HFF-Myc (cell line): ENCODE results near the gene RPTOR.

ENCODE experiments used
- DNase-seq: peaks from one replicate; pipeline ENCODE4 v3.0.0-alpha.2; 2011; ENCODE audit warnings: low read depth; ENCODE audit errors: extremely low read depth
- H3K4me3 ChIP-seq: replicated peaks from 2 replicates; pipeline ENCODE4 v1.5.1; 2011; ENCODE audit warnings: low read depth, mild to moderate bottlenecking, control low read depth, low read length
- TF ChIP-seq, protein P1 (sequence below): IDR thresholded peaks from 2 replicates; pipeline ENCODE4 v1.5.1; 2012; ENCODE audit warnings: mild to moderate bottlenecking, low read depth, low read length, control low read depth; ENCODE audit errors: missing control alignments

RPTOR gene

DNA sequence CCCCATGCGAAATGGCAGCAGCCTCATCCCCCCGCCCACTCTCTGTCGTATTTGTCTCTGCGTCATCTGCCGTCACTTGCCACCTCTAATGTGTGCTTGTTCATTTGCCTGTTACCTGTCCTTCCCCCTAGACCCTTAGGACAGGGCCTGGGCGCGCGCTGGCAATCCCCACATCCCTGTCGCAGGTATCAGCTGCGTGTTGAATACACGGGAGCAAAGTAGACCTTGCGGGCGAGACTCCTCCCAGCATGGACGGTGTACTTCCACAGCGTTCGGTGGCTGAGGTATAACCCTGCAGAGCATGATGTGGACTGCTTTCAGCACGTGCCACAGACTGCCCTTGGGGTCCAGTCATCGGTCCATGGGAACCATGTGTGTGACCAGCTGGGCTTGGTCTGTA, 276.9 kb downstream of the RPTOR start:
- DNase-seq: no peak
- TF ChIP-seq, protein P1, sequence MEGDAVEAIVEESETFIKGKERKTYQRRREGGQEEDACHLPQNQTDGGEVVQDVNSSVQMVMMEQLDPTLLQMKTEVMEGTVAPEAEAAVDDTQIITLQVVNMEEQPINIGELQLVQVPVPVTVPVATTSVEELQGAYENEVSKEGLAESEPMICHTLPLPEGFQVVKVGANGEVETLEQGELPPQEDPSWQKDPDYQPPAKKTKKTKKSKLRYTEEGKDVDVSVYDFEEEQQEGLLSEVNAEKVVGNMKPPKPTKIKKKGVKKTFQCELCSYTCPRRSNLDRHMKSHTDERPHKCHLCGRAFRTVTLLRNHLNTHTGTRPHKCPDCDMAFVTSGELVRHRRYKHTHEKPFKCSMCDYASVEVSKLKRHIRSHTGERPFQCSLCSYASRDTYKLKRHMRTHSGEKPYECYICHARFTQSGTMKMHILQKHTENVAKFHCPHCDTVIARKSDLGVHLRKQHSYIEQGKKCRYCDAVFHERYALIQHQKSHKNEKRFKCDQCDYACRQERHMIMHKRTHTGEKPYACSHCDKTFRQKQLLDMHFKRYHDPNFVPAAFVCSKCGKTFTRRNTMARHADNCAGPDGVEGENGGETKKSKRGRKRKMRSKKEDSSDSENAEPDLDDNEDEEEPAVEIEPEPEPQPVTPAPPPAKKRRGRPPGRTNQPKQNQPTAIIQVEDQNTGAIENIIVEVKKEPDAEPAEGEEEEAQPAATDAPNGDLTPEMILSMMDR: no peak

DNA sequence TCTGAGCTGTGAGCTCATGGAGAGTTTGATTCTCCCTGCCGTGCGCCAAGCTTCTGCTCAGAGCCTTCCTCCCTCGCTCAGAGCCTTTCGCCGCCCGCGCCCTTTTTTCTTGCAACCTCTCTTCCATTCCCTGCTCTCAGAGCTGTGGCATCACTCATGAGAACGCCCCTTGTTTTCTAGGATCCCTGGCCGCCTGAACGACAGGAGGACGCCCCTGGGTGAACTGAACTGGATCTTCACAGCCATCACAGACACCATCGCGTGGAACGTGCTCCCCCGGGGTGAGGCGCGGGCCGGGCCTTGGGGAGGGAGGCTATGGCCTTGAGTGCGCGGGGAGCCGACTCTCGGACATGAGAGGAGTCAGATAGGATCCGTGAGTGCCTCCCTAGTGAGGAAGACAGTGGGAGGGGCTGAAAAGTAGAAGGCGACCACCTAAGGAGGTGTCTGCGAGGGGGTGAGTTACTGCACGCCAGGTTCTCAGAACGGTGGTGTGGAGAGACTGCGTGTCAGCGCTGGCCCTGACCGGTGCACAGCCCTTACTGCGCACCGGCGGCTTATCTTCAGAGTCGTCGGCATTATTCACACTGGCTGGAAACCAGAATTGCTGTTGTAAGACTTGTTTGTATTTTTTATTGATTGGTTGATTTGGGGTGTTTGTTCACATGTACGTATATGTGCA, 277.5 kb downstream of the RPTOR start:
- H3K4me3 ChIP-seq: no peak overlapping the region
- no peak for DNase-seq
- TF ChIP-seq, protein P1: no peak

More for the DNA sequence above, 276.9 kb downstream of the RPTOR start:
- H3K4me3 ChIP-seq: no peak overlapping the region

DNA sequence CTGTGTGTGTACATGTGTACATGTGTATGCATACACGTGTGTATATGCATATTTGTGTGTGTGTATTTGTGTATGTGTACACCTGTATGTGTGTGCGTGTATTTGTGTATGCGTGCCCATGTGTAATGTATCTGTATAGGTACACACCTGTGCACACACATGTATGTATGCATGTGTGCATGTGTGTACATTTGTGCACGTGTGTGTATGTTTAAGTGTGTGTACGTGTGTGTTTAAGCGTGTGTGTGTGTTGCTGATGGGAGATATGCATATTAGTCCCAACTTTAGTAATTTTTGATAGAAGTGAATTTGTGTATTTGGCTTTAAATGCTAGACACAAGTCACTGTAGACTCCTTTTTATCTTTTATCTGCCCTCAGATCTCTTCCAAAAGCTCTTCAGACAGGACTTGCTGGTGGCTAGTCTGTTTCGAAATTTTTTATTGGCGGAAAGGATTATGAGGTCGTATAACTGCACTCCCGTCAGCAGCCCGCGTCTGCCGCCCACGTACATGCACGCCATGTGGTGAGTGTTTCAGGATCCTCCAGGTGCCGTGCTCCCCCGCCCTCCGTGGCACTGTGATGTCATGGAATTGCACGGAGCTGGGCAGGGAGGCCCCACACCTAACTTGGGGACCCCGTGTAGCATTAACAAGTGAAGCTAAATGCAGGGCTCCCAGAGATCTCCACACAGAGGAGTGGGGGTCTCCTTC, 278.2 kb downstream of the RPTOR start:
- H3K4me3 ChIP-seq: no peak overlapping the region
- TF ChIP-seq, protein P1: no peak
- DNase-seq: no peak

DNA sequence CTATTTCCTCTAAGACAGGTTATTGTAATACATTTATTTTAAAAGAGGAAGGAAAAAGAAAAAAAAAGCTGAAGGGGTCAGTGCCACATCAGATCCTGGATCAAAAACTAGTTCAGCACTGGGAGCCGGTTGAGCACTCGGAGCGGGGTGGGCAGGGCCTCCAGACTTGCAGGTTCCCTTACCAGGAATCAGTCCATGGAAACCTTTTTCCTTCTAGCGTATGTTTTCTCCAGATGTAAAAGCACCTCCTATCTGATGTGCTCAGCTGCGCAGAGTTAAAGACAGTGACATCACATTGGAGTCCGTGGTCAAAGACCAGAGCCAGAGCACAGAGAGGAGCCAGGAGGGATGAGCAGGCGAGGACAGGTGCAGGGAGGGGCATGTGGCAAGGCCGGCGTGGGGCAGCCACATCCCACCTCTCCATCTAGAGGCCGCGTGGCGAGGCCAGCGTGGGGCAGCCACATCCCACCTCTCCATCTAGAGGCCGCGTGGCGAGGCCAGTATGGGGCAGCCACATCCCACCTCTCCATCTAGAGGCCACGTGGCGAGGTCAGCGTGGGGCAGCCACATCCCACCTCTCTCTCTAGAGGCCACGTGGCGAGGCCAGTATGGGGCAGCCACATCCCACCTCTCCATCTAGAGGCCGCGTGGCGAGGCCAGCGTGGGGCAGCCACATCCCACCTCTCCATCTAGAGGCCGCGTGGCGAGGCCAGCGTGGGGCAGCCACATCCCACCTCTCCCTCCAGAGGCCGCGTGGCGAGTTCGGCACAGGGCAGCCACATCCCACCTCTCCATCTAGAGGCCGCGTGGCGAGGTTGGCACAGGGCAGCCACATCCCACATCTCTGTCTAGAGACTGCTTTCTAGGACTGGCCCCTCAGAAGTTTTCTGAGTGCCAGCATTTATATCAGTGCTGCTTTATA, 280.2 kb downstream of the RPTOR start:
- no peak for DNase-seq
- H3K4me3 ChIP-seq: no peak overlapping the region
- TF ChIP-seq, protein P1: no peak

DNA sequence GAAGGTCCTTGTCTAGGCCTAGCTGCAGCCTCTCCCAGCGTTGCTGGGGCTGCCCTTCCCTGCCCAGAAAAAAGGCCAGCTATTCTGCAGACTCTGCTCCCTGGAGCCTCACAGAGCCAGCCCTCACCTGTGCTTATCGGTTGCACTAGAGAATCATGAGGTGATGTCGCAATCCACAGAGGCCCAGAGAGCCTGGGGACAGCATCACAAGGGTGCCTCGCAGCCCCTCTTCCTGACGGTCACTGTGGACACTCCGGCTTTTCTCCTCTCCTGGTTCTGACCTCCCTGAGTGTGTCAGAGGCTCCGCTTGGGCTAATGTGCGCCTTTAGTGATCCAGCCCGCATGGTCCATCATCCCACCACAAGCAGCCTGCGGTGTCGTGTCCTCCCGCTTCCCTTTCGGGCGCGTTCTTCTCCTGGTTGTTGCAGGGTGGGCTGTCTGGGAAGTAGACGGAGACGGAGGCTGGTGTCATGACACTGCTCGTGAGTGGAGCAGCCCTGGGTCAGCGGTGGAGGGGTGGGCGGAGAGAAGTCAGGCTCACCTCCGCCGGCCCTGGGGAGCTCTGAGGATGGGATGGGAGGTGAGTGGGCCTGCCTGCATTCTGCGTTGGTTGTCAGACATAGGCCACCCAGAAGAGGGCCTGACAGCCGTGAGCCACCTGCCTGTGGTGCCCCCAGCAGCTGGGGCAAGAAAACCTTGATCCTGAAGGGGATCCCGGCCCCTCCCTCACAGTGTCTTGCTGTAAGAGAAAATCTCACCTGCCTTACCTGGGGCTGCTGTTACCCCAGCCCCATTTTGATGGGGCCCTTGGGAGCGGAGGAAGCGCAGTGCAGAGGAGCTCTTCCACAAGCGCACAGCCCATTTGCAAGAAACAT, 281.1 kb downstream of the RPTOR start:
- H3K4me3 ChIP-seq: no peak overlapping the region
- no peak for DNase-seq
- TF ChIP-seq, protein P1: no peak
